Esophagus muscularis mucosa (tissue), 4 donors: ENCODE results near the gene ARSK. TPM values are rescaled to one million over a fixed set of nuclear protein-coding genes. Genes with fewer than 3 reads are reported as not detected.

Source experiments
- DNase-seq: peaks from one replicate; pipeline ENCODE4 v3.0.0-alpha.2; 2017; ENCODE audit errors: extremely low spot score
- H3K27ac ChIP-seq, 4 donors: fragments of 200-600 bp; sonication (generic); replicated peaks in 1 of 4; 1 replicate in 3 of 4; 2 replicates in 1 of 4; pipeline ENCODE4 v1.5.1; 2016 to 2019; ENCODE audit warnings: mild to moderate bottlenecking in 1 of 4
- H3K27me3 ChIP-seq, 4 donors: fragments of 200-600 bp; sonication (generic); one replicate each; pipeline versions ENCODE4 v1.5.1 to v1.6.0; 2016 to 2019
- H3K36me3 ChIP-seq, 4 donors: fragments of 200-600 bp; sonication (generic); one replicate each; pipeline ENCODE4 v1.5.1; 2016 to 2019
- H3K4me1 ChIP-seq, 4 donors: fragments of 200-600 bp; sonication (generic); one replicate each; pipeline ENCODE4 v1.5.1; 2016 to 2019
- H3K4me3 ChIP-seq, 4 donors: fragments of 200-600 bp; sonication (generic); 1 replicate in 2 of 4; 2 replicates in 2 of 4; pipeline ENCODE4 v1.5.1; 2016 to 2019; ENCODE audit warnings: mild to moderate bottlenecking in 4 of 4, moderate library complexity in 1 of 4
- H3K9me3 ChIP-seq, 4 donors: fragments of 200-600 bp; sonication (generic); 1 replicate in 3 of 4; 2 replicates in 1 of 4; pipeline ENCODE4 v1.5.1; 2016 to 2019
- CTCF ChIP-seq, 3 experiments: fragments of 200-600 bp in 2 of 3; fragments of 450-650 bp in 1 of 3; sonication (generic) in 2 of 3; IDR thresholded peaks; one replicate each; pipeline ENCODE4 v1.5.1; 2017 to 2019; ENCODE audit warnings: antibody characterized with exemption in 3 of 3, mild to moderate bottlenecking in 2 of 3, moderate library complexity in 1 of 3
- EP300 ChIP-seq: sonication (generic); formaldehyde crosslinking; IDR thresholded peaks from one replicate; pipeline ENCODE4 v1.6.1; 2017; ENCODE audit warnings: antibody characterized with exemption
- POLR2A ChIP-seq: fragments of 450-650 bp; IDR thresholded peaks from one replicate; pipeline ENCODE4 v1.6.1; 2017; ENCODE audit warnings: antibody characterized with exemption, moderate library complexity, mild to moderate bottlenecking, low read depth
- POLR2AphosphoS5 ChIP-seq, 2 donors: sonication (generic); formaldehyde crosslinking; IDR thresholded peaks; one replicate each; pipeline ENCODE4 v1.6.1; 2017; ENCODE audit warnings: antibody characterized with exemption in 2 of 2
- WGBS: methylation state at CpG from one replicate; pipeline ENCODE4 v1.1.5; 2018; 5-methylcytosine and 5-hydroxymethylcytosine counted together
- intact Hi-C: fragments of 100-400 bp; cut with DNase I; formaldehyde crosslinking; loops from one replicate; pipeline ENCODE4 v1.15.1; 2023
- total RNA-seq, 4 donors: library from RNA; depleted of rRNA; stranded (reverse); fragments of >200 nt; gene quantifications; one replicate each; pipeline versions ENCODE4 v1.1.0 to v1.2.1, GENCODE V29; 2016

The ARSK gene
- total RNA-seq, 4 donors from 2014 or later: 5.0 to 7.3 (median 6.7) TPM

- DNase-seq: no peak
- no peak overlapping the region for H3K4me3 ChIP-seq
- no peaks in the 10 kb centered on the region for H3K9me3 ChIP-seq
- H3K27me3 ChIP-seq: no peaks in the 10 kb centered on the region
- intact Hi-C loops: no loop called here
- H3K36me3 ChIP-seq: peaks cover 0 to 3% (median under 1%) of the 10 kb centered on the region in 4 donors
- TF ChIP-seq CTCF (IDR thresholded peaks at IDR 0.05) (no peak), POLR2AphosphoS5 (IDR thresholded peaks at IDR 0.05) (no peak), EP300 (no peak), POLR2A (no peak)
- peaks cover 13 to 25% (median 22%) of the 10 kb centered on the region in 4 donors for H3K4me1 ChIP-seq
- 88% methylated on average over 2 of the region's 2 CpGs for WGBS
- no peak overlapping the region for H3K27ac ChIP-seq
Observed at GRCh38 chr5:95557841-95558240, 2.9 kb downstream of the ARSK start.

GRCh38 chr5:95562282-95562681 is 7.4 kb downstream of the ARSK start:
- intact Hi-C loops: no loop called here
- Histone ChIP-seq H3K9me3 (no peaks in the 10 kb centered on the region), H3K27me3 (no peaks in the 10 kb centered on the region), H3K27ac (no peak overlapping the region), H3K4me3 (no peak overlapping the region), H3K4me1 (no peaks in the 10 kb centered on the region), H3K36me3 (peaks cover 0 to 8% (median 2%) of the 10 kb centered on the region in 4 donors)
- TF ChIP-seq EP300: no peak
- TF ChIP-seq CTCF (IDR thresholded peaks at IDR 0.05): no peak
- no peak for TF ChIP-seq POLR2A
- no peak for TF ChIP-seq POLR2AphosphoS5 (IDR thresholded peaks at IDR 0.05)
- DNase-seq: no peak
- WGBS: 94% methylated on average over 1 of the region's 1 CpG

- Histone ChIP-seq H3K4me1 (no peaks in the 10 kb centered on the region), H3K27ac (no peak overlapping the region), H3K9me3 (no peaks in the 10 kb centered on the region), H3K27me3 (no peaks in the 10 kb centered on the region), H3K36me3 (peaks cover 0 to 19% (median 11%) of the 10 kb centered on the region in 4 donors), H3K4me3 (no peak overlapping the region)
- no peak for DNase-seq
- intact Hi-C loops: no loop called here
- WGBS: 95% methylated on average over 5 of the region's 5 CpGs
- no peak for TF ChIP-seq POLR2AphosphoS5 (IDR thresholded peaks at IDR 0.05)
Observed at GRCh38 chr5:95563367-95563766, 8.5 kb downstream of the ARSK start.

GRCh38 chr5:95564450-95564849 is 9.5 kb downstream of the ARSK start:
- H3K27me3 ChIP-seq: no peaks in the 10 kb centered on the region
- H3K27ac ChIP-seq: no peak overlapping the region
- no peak for DNase-seq
- no peak overlapping the region for H3K4me3 ChIP-seq
- intact Hi-C loops: no loop called here
- H3K36me3 ChIP-seq: peaks cover 0 to 26% (median 18%) of the 10 kb centered on the region in 4 donors
- no peaks in the 10 kb centered on the region for H3K9me3 ChIP-seq
- H3K4me1 ChIP-seq: no peaks in the 10 kb centered on the region
- 78% methylated on average over 4 of the region's 4 CpGs for WGBS
- no peak for TF ChIP-seq EP300
- no peak for TF ChIP-seq POLR2AphosphoS5 (IDR thresholded peaks at IDR 0.05)
- TF ChIP-seq CTCF (IDR thresholded peaks at IDR 0.05): no peak
- no peak for TF ChIP-seq POLR2A

- TF ChIP-seq POLR2AphosphoS5 (IDR thresholded peaks at IDR 0.05) (no peak), CTCF (IDR thresholded peaks at IDR 0.05) (no peak), EP300 (no peak), POLR2A (no peak)
- Histone ChIP-seq H3K4me1 (no peaks in the 10 kb centered on the region), H3K36me3 (peaks cover 0 to 33% (median 18%) of the 10 kb centered on the region in 4 donors), H3K27me3 (no peaks in the 10 kb centered on the region), H3K4me3 (no peak overlapping the region), H3K9me3 (no peaks in the 10 kb centered on the region), H3K27ac (no peak overlapping the region)
- intact Hi-C loops: no loop called here
- WGBS: 91% methylated on average over 4 of the region's 4 CpGs
- DNase-seq: no peak
Observed at GRCh38 chr5:95565280-95565920, 10.5 kb downstream of the ARSK start.
